MM.1S (cell line): ENCODE measurements around the gene AK4.

Source experiments
- DNase-seq: peaks from one replicate; pipeline ENCODE4 v3.0.0-alpha.2; 2015
- H2AFZ ChIP-seq: fragments of 300-600 bp; sonication (generic); 2 replicates; pipeline ENCODE4 v1.6.0; 2016; ENCODE audit warnings: antibody characterized with exemption, low read length
- H3F3A ChIP-seq: fragments of 300-600 bp; sonication (generic); 2 replicates; pipeline ENCODE4 v1.6.1; 2016; ENCODE audit warnings: mild to moderate bottlenecking, antibody characterized with exemption, low read length, moderate library complexity, mixed read lengths; ENCODE audit not compliant: insufficient read depth
- H3K27ac ChIP-seq: fragments of 300-600 bp; sonication (generic); 2 replicates; pipeline ENCODE4 v1.5.1; 2016; ENCODE audit warnings: mild to moderate bottlenecking, low read length
- H3K27me3 ChIP-seq: fragments of 300-600 bp; sonication (generic); replicated peaks from 2 replicates; pipeline ENCODE4 v1.6.0; 2016; ENCODE audit warnings: low read length; ENCODE audit not compliant: insufficient read depth
- H3K36me3 ChIP-seq: fragments of 300-600 bp; sonication (generic); replicated peaks from 2 replicates; pipeline ENCODE4 v1.6.1; 2016; ENCODE audit warnings: mild to moderate bottlenecking, low read length, mixed read lengths; ENCODE audit not compliant: insufficient read depth
- H3K4me1 ChIP-seq: fragments of 300-600 bp; sonication (generic); 2 replicates; pipeline ENCODE4 v1.6.1; 2016; ENCODE audit warnings: low read length, mixed read lengths
- H3K4me2 ChIP-seq: fragments of 300-600 bp; sonication (generic); 2 replicates; pipeline ENCODE4 v1.6.0; 2016; ENCODE audit warnings: low read depth, low read length
- H3K4me3 ChIP-seq: fragments of 300-600 bp; sonication (generic); 2 replicates; pipeline ENCODE4 v1.5.1; 2016; ENCODE audit warnings: low read length, mixed read lengths
- H3K79me2 ChIP-seq: fragments of 300-600 bp; sonication (generic); 2 replicates; pipeline ENCODE4 v1.6.1; 2016; ENCODE audit warnings: mixed run types, low read length, mixed read lengths
- H3K9ac ChIP-seq: fragments of 300-600 bp; sonication (generic); 2 replicates; pipeline ENCODE4 v1.6.1; 2016; ENCODE audit warnings: low read length, mixed read lengths
- H3K9me2 ChIP-seq: fragments of 300-600 bp; sonication (generic); replicated peaks from 2 replicates; pipeline ENCODE4 v1.6.1; 2016; ENCODE audit warnings: mild to moderate bottlenecking, low read length, mixed read lengths; ENCODE audit not compliant: insufficient read depth
- H3K9me3 ChIP-seq: fragments of 300-600 bp; sonication (generic); replicated peaks from 2 replicates; pipeline ENCODE4 v1.6.1; 2016; ENCODE audit warnings: mild to moderate bottlenecking, low read length, mixed read lengths; ENCODE audit not compliant: insufficient read depth
- H4K20me1 ChIP-seq: fragments of 300-600 bp; sonication (generic); 2 replicates; pipeline ENCODE4 v1.6.1; 2016; ENCODE audit warnings: mild to moderate bottlenecking, low read length, moderate library complexity, mixed read lengths; ENCODE audit not compliant: insufficient read depth
- EZH2 ChIP-seq: fragments of 300-600 bp; sonication (generic); optimal IDR thresholded peaks from 2 replicates; pipeline ENCODE3; 2017; ENCODE audit warnings: low read depth, mild to moderate bottlenecking, antibody characterized with exemption, low read length, mixed read lengths
- EZH2phosphoT487 ChIP-seq: fragments of 300-600 bp; sonication (generic); IDR thresholded peaks from 2 replicates; pipeline ENCODE4 v1.6.1; 2018; ENCODE audit warnings: antibody characterized with exemption, low read length
- TF ChIP-seq, protein P1 (sequence below): fragments of 300-600 bp; sonication (generic); IDR thresholded peaks from 2 replicates; pipeline ENCODE4 v1.5.1; 2016; ENCODE audit warnings: antibody characterized with exemption, low read length, mixed read lengths

Gene AK4

DNA sequence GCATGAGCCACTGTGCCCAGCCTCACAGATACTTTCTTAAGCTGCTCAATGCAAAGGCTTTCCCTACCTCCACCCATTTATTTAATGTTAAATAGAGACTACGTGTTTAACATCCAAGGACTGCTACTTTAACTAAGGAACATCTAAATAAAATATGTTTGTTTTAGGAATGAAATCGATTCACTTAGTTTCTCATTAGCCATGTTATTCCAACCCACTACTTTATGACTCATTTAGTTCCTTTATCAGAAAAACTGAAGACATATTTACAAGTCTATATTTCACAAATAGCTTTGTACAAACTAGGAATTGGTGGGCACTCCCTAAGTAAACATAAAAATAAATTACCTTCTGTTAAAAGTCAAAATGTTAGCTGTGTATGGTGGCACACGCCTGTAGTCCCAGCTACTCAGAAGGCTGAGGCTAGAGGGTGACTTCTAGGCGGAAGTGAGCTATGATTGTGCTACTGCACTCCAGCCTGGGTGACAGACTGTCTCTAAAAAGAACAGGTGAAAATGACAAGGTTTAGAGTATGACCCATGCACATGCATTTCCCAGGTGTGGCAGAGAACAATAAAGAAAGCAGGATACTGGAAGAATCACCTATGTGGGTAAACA, 39.9 kb upstream of the AK4 start:
- Histone ChIP-seq H3K4me3 (no peak overlapping the region), H4K20me1 (no peaks in the 10 kb centered on the region), H3K36me3 (no peaks in the 10 kb centered on the region), H3K27me3 (no peaks in the 10 kb centered on the region), H2AFZ (no peak overlapping the region), H3K79me2 (no peaks in the 10 kb centered on the region), H3K9ac (no peak overlapping the region), H3F3A (no peaks in the 10 kb centered on the region), H3K4me1 (no peaks in the 10 kb centered on the region), H3K9me3 (no peaks in the 10 kb centered on the region), H3K9me2 (no peaks in the 10 kb centered on the region), H3K4me2 (no peak overlapping the region), H3K27ac (no peak overlapping the region)
- DNase-seq, result no peak
- TF ChIP-seq EZH2 (no peak), EZH2phosphoT487 (no peak)
- TF ChIP-seq, protein P1, sequence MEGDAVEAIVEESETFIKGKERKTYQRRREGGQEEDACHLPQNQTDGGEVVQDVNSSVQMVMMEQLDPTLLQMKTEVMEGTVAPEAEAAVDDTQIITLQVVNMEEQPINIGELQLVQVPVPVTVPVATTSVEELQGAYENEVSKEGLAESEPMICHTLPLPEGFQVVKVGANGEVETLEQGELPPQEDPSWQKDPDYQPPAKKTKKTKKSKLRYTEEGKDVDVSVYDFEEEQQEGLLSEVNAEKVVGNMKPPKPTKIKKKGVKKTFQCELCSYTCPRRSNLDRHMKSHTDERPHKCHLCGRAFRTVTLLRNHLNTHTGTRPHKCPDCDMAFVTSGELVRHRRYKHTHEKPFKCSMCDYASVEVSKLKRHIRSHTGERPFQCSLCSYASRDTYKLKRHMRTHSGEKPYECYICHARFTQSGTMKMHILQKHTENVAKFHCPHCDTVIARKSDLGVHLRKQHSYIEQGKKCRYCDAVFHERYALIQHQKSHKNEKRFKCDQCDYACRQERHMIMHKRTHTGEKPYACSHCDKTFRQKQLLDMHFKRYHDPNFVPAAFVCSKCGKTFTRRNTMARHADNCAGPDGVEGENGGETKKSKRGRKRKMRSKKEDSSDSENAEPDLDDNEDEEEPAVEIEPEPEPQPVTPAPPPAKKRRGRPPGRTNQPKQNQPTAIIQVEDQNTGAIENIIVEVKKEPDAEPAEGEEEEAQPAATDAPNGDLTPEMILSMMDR, result no peak

DNA sequence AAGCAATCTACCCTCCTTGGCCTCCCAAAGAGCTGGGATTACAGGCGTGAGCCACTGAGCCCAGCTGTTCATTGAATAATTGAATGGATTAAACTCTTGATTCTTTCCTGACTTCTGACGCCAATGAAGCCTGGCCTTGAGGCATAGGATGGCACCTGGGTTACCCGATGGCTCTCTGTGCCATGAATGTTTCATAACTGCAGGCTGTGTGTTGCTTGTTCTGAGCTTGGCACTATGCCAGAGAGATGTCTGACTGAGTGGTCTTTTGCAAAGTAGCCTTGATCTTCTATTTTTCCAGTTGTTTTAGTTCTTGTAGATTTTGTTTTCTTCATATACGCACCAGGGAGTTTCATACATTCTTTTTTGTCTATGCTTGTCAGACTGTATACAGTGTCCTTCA, 38.5 kb upstream of the AK4 start:
- TF ChIP-seq EZH2, result no peak
- TF ChIP-seq, protein P1, result no peak
- TF ChIP-seq EZH2phosphoT487, result no peak
- Histone ChIP-seq H3K27me3 (no peaks in the 10 kb centered on the region), H3K4me1 (no peaks in the 10 kb centered on the region), H3K36me3 (no peaks in the 10 kb centered on the region), H3F3A (no peaks in the 10 kb centered on the region), H2AFZ (no peak overlapping the region), H4K20me1 (no peaks in the 10 kb centered on the region), H3K79me2 (no peaks in the 10 kb centered on the region), H3K9ac (no peak overlapping the region), H3K9me3 (no peaks in the 10 kb centered on the region), H3K4me2 (no peak overlapping the region), H3K27ac (no peak overlapping the region), H3K9me2 (no peaks in the 10 kb centered on the region), H3K4me3 (no peak overlapping the region)
- no peak for DNase-seq

DNA sequence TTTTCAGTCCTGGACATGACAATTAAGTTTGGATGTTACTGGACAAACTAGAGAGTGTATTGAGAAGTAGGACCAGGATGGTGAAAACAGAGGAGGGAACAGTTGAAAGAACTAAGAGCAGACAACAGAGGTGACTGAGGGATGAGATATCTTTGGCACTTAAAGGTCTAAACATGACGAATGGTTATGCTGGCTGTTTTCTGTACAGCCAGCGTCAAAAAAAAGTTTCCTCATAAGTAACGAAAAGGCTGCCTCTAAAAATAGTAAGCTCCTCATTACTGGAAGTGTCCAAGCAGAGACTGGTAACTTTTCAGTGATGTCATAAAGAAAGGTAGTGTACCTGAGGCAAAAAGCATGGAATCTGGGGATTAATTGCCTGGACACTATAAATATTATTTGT, 35.2 kb upstream of the AK4 start:
- H3K4me3 ChIP-seq, result no peak overlapping the region
- no peak for DNase-seq
- H3K4me2 ChIP-seq, result no peak overlapping the region
- H3K4me1 ChIP-seq, result no peaks in the 10 kb centered on the region
- H3K27ac ChIP-seq, result no peak overlapping the region
- no peak for TF ChIP-seq EZH2
- TF ChIP-seq, protein P1, result no peak
- no peak for TF ChIP-seq EZH2phosphoT487
- no peaks in the 10 kb centered on the region for H4K20me1 ChIP-seq
- no peaks in the 10 kb centered on the region for H3K9me3 ChIP-seq
- no peaks in the 10 kb centered on the region for H3F3A ChIP-seq
- no peak overlapping the region for H3K9ac ChIP-seq
- H3K36me3 ChIP-seq, result no peaks in the 10 kb centered on the region
- no peaks in the 10 kb centered on the region for H3K79me2 ChIP-seq
- H2AFZ ChIP-seq, result no peak overlapping the region
- H3K9me2 ChIP-seq, result no peaks in the 10 kb centered on the region
- no peaks in the 10 kb centered on the region for H3K27me3 ChIP-seq
